Bronchial epithelial cell (primary cell): ENCODE data around the gene FLNB. TPM values are rescaled to one million over a fixed set of nuclear protein-coding genes. Genes with fewer than 3 reads are reported as not detected.

ENCODE experiments used
- DNase-seq: peaks from one replicate; pipeline ENCODE4 v3.0.0-alpha.2; 2010; ENCODE audit warnings: low read depth
- FAIRE-seq: peaks from 2 replicates; lab custom pipeline; 2011; peaks lifted over from hg19 to GRCh38; lab: Jason Lieb, UNC
- H3K27me3 ChIP-seq: 2 replicates; pipeline ENCODE4 v1.5.1; 2011; ENCODE audit warnings: low read length; ENCODE audit not compliant: control insufficient read depth, insufficient read depth
- H3K36me3 ChIP-seq: 2 replicates; pipeline ENCODE4 v1.5.1; 2011; ENCODE audit warnings: low read length; ENCODE audit not compliant: control insufficient read depth, insufficient read depth
- H3K4me3 ChIP-seq: 2 replicates; pipeline ENCODE4 v1.5.1; 2011; ENCODE audit warnings: mild to moderate bottlenecking, low read depth, low read length, control low read depth
- CTCF ChIP-seq: IDR thresholded peaks from 2 replicates; pipeline ENCODE4 v1.5.1; 2011; ENCODE audit warnings: mild to moderate bottlenecking, moderate library complexity, low read length, control low read depth, inconsistent platforms; ENCODE audit not compliant: insufficient read depth, severe bottlenecking
- total RNA-seq: library from RNA; depleted of rRNA; stranded (reverse); fragments of >200 nt; gene quantifications from 2 replicates; pipeline ENCODE4 v1.2.1, GENCODE V29; 2014

FLNB gene
- total RNA-seq, 1 donor from 2014 or later = 822 TPM

DNA sequence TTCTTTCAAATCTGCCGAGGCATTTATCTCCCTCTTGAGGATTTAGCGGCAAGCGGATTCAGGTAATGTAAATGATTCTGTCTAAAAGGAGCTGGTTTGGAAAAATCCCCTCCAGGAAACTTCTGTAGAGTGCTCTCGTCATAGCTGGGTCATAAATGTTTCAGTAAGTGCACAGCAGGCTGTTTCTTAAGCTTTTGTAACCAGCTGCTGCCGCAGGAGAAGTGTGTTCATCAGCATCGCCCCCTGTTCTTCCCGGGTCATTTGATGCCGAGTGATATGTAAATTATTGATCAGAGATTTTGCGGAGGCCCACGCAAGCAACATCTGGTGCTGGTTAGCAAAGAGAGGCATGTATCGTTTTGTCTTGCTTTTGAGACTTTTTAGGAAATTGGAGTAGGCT, 149.5 kb downstream of the FLNB start:
- Histone ChIP-seq H3K27me3 (no peaks in the 10 kb centered on the region), H3K36me3 (peaks cover 38% of the 10 kb centered on the region), H3K4me3 (no peak overlapping the region)
- TF ChIP-seq CTCF = no peak
- DNase-seq (no peak), FAIRE-seq (no peak)

GRCh38 chr3:58158442-58159153, 150.4 kb downstream of the FLNB start:
- Histone ChIP-seq H3K4me3 (no peak overlapping the region), H3K36me3 (peaks cover 38% of the 10 kb centered on the region), H3K27me3 (no peaks in the 10 kb centered on the region)
- no peak for FAIRE-seq
- TF ChIP-seq CTCF = no peak
- no peak for DNase-seq

GRCh38 chr3:58160399-58160798, 152.2 kb downstream of the FLNB start:
- peak; percentile 70 for FAIRE-seq
- H3K36me3 ChIP-seq = peaks cover 43% of the 10 kb centered on the region

GRCh38 chr3:58161435-58162398, 153.5 kb downstream of the FLNB start:
- peak; percentile 95 for DNase-seq
- peaks cover 35% of the 10 kb centered on the region for H3K36me3 ChIP-seq

More at GRCh38 chr3:58160399-58160798, 152.2 kb downstream of the FLNB start:
- no peak for DNase-seq
- Histone ChIP-seq H3K4me3 (no peak overlapping the region), H3K27me3 (no peaks in the 10 kb centered on the region)
- TF ChIP-seq CTCF = no peak

DNA sequence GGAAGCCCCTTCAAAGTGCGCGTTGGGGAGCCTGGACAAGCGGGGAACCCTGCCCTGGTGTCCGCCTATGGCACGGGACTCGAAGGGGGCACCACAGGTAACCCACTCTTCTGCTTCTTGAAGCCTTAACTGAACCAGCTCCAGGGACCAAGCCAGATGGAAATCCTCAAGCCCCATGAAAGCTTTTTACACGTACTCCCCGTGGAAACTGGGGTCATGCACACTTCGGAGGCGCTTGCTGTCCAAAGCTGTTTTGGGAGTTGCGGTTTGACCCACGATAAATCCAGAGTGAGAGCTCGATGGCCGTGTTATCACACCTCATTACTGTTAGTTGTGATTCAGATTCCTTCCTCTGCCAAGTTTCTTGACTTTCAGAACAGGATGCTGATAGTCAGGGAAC, 155.0 kb downstream of the FLNB start:
- FAIRE-seq = peak; percentile 75
- no peak overlapping the region for H3K4me3 ChIP-seq
- H3K36me3 ChIP-seq = peaks cover 35% of the 10 kb centered on the region
- no peaks in the 10 kb centered on the region for H3K27me3 ChIP-seq
- TF ChIP-seq CTCF = no peak
- no peak for DNase-seq

More at GRCh38 chr3:58161435-58162398, 153.5 kb downstream of the FLNB start:
- H3K4me3 ChIP-seq = no peak overlapping the region
- FAIRE-seq = peak; percentile 95
- TF ChIP-seq CTCF = no peak
- H3K27me3 ChIP-seq = no peaks in the 10 kb centered on the region
